Measurements from ENCODE around the gene CASP6.

The CASP6 gene

GRCh38 chr4:109721033-109721432, 17.8 kb upstream of the CASP6 start:
- H3K4me3 ChIP-seq (replicated peaks; ENCODE audit: low read depth, low read length) = no peak overlapping the region
- TF ChIP-seq CTCF (IDR thresholded peaks at IDR 0.05; ENCODE audit: low read length, missing control alignments) = no peak
- DNase-seq (ENCODE audit: low read depth) = peak; percentile 13

GRCh38 chr4:109719604-109720003, 16.4 kb upstream of the CASP6 start:
- no peak overlapping the region for H3K4me3 ChIP-seq (replicated peaks; ENCODE audit: low read depth, low read length)
- DNase-seq (ENCODE audit: low read depth) = no peak
- no peak for TF ChIP-seq CTCF (IDR thresholded peaks at IDR 0.05; ENCODE audit: low read length, missing control alignments)

GRCh38 chr4:109718759-109719158, 15.5 kb upstream of the CASP6 start:
- TF ChIP-seq CTCF (IDR thresholded peaks at IDR 0.05; ENCODE audit: low read length, missing control alignments) = no peak

GRCh38 chr4:109713500-109713899, 10.3 kb upstream of the CASP6 start:
- no peak overlapping the region for H3K4me3 ChIP-seq (replicated peaks; ENCODE audit: low read depth, low read length)
- TF ChIP-seq CTCF (IDR thresholded peaks at IDR 0.05; ENCODE audit: low read length, missing control alignments) = no peak
- DNase-seq (ENCODE audit: low read depth) = no peak

More at GRCh38 chr4:109718759-109719158, 15.5 kb upstream of the CASP6 start:
- DNase-seq (ENCODE audit: low read depth) = no peak
- no peak overlapping the region for H3K4me3 ChIP-seq (replicated peaks; ENCODE audit: low read depth, low read length)

GRCh38 chr4:109708990-109709389, 5.7 kb upstream of the CASP6 start:
- no peak for DNase-seq (ENCODE audit: low read depth)
- TF ChIP-seq CTCF (IDR thresholded peaks at IDR 0.05; ENCODE audit: low read length, missing control alignments) = no peak
- H3K4me3 ChIP-seq (replicated peaks; ENCODE audit: low read depth, low read length) = no peak overlapping the region

- no peak for DNase-seq (ENCODE audit: low read depth)
- no peak for TF ChIP-seq CTCF (IDR thresholded peaks at IDR 0.05; ENCODE audit: low read length, missing control alignments)
- H3K4me3 ChIP-seq (replicated peaks; ENCODE audit: low read depth, low read length) = no peak overlapping the region
Observed at GRCh38 chr4:109708435-109708834, 5.2 kb upstream of the CASP6 start.

GRCh38 chr4:109703664-109704361, 568 bp upstream of the CASP6 start:
- TF ChIP-seq CTCF (IDR thresholded peaks at IDR 0.05; ENCODE audit: low read length, missing control alignments) = no peak
- peak; percentile 33 for DNase-seq (ENCODE audit: low read depth)
- peak overlapping the region; percentile 78 for H3K4me3 ChIP-seq (replicated peaks; ENCODE audit: low read depth, low read length)
